Measurements from ENCODE around the gene P2RX7.

Gene P2RX7

GRCh38 chr12:121236776-121237175 is 104.1 kb downstream of the P2RX7 start:
- FAIRE-seq: no peak

DNA sequence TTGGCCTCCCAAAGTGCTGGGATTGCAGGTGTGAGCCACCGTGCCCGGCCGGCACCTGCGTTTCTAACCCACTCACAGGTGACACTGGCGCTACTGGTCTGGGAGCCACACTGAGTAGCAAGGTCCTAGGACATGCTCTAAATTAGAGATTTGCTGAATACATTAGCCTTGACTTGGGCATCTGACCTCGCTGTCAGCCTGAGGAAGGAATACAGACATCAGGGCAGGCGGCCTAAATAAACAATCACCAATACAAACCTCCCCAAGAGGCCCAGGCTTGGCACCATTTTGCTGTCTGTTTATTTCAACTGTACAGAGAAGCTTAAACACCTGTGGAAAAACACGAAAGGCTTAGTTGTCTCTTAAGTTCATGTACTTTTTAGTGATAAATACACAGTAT is 104.7 kb downstream of the P2RX7 start:
- FAIRE-seq: no peak
